ENCODE data around the gene MPZL1.

- TF ChIP-seq EZH2 (IDR thresholded peaks at IDR 0.05; ENCODE audit: borderline replicate concordance, low read depth, low read length, severe bottlenecking) (no peak), MYC (IDR thresholded peaks at IDR 0.05; ENCODE audit: low read depth, low read length) (no peak), POLR2A (IDR thresholded peaks at IDR 0.05; ENCODE audit: low read depth, low read length) (no peak), POLR2AphosphoS5 (IDR thresholded peaks at IDR 0.05; ENCODE audit: insufficient read depth, low read depth, low read length) (no peak), JUN (IDR thresholded peaks at IDR 0.05; ENCODE audit: borderline replicate concordance, insufficient read depth, insufficient read length, low read depth) (no peak), GATA2 (IDR thresholded peaks at IDR 0.05; ENCODE audit: insufficient read depth, insufficient read length, low read depth, low read length) (no peak), MAX (IDR thresholded peaks at IDR 0.05; ENCODE audit: insufficient read depth, insufficient read length) (no peak)
- TF ChIP-seq, protein P1, sequence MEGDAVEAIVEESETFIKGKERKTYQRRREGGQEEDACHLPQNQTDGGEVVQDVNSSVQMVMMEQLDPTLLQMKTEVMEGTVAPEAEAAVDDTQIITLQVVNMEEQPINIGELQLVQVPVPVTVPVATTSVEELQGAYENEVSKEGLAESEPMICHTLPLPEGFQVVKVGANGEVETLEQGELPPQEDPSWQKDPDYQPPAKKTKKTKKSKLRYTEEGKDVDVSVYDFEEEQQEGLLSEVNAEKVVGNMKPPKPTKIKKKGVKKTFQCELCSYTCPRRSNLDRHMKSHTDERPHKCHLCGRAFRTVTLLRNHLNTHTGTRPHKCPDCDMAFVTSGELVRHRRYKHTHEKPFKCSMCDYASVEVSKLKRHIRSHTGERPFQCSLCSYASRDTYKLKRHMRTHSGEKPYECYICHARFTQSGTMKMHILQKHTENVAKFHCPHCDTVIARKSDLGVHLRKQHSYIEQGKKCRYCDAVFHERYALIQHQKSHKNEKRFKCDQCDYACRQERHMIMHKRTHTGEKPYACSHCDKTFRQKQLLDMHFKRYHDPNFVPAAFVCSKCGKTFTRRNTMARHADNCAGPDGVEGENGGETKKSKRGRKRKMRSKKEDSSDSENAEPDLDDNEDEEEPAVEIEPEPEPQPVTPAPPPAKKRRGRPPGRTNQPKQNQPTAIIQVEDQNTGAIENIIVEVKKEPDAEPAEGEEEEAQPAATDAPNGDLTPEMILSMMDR (IDR thresholded peaks at IDR 0.05; ENCODE audit: extremely low read depth in 1 of 2, insufficient read depth in 1 of 2, low read depth in 1 of 2, low read length in 2 of 2) = no peak
These were observed 46.3 kb upstream of the MPZL1 start for GRCh38 chr1:167675440-167675839.
